GM13976 (cell line): ENCODE results near the gene COL13A1.

Experiments
- DNase-seq: peaks from one replicate; pipeline ENCODE4 v3.0.0; 2012; ENCODE audit warnings: low spot score
- in situ Hi-C: fragments of 300-500 bp; cut with MboI; formaldehyde crosslinking; loops from one replicate; pipeline ENCODE4 v1.12.0; 2022; ENCODE audit warnings: low sequenced_read_pairs, mixed read lengths, inconsistent platforms; ENCODE audit not compliant: unreplicated experiment
- TF ChIP-seq, protein P1 (sequence below): IDR thresholded peaks from 2 replicates; pipeline ENCODE4 v1.5.1; 2012; ENCODE audit warnings: borderline replicate concordance, mild to moderate bottlenecking; ENCODE audit not compliant: insufficient read depth; ENCODE audit errors: extremely low read depth, missing control alignments, control extremely low read depth

The COL13A1 gene

DNA sequence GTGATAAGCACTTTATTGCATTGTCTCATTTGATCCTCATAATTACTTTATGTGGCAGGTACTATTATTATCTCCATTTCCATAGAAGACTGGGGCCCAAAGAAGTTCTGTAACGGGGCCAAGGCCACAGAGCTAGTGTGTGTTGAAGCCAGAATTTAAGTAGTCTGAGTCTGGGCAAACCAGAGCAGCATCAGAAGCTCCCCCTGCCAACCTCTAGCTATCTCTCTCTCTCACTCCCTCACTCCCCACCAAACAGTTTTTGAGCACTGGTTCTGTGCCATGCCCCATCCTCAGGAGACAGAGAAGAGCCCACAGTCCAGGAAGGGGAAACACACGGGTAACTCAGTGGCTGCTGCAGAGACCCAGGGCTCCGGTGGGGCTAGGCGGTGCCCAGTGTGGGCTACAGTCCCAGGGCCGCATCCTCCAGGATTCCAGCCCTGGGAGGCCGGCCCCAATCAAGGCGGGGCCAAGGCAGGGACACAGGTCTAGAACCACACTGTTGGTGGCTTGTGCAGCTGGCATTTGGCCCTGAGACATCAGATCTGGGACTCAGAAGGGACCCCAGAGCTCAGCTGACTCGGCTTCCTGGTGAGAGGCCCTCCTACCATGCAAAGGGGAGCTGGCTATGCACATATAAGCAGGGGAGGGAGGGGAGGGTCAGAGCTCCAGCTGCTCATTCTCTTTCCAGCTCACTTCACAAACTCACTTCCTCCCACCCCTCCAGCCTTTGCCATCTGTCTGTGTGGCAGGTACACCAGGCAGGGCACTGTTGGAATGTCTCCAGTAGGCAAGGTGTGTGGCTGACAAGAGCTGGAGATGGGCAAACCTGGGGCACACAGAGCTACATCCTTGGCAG, 34.4 kb downstream of the COL13A1 start:
- in situ Hi-C loops, result no loop called here
- DNase-seq, result no peak
- TF ChIP-seq, protein P1, sequence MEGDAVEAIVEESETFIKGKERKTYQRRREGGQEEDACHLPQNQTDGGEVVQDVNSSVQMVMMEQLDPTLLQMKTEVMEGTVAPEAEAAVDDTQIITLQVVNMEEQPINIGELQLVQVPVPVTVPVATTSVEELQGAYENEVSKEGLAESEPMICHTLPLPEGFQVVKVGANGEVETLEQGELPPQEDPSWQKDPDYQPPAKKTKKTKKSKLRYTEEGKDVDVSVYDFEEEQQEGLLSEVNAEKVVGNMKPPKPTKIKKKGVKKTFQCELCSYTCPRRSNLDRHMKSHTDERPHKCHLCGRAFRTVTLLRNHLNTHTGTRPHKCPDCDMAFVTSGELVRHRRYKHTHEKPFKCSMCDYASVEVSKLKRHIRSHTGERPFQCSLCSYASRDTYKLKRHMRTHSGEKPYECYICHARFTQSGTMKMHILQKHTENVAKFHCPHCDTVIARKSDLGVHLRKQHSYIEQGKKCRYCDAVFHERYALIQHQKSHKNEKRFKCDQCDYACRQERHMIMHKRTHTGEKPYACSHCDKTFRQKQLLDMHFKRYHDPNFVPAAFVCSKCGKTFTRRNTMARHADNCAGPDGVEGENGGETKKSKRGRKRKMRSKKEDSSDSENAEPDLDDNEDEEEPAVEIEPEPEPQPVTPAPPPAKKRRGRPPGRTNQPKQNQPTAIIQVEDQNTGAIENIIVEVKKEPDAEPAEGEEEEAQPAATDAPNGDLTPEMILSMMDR, result no peak

DNA sequence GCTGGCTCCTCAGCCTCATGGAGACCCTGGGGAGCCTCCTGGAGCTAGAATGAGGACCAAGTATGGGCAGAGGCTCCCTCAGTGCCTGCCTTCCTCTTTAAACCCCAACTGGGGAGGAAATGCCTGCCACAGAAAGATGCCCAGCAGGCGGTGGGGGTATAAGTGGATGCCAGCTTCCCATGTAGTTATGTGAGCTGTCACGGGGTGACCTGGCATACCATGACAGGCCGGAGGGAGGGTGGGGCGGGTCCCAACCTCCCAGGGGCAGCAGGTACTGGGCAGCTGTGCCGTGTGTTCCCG, 35.0 kb downstream of the COL13A1 start:
- in situ Hi-C loops, result no loop called here
- TF ChIP-seq, protein P1, result no peak
- DNase-seq, result no peak

- no peak for DNase-seq
- in situ Hi-C loops, result no loop called here
- TF ChIP-seq, protein P1, result no peak
Observed at GRCh38 chr10:69837261-69837660, 35.6 kb downstream of the COL13A1 start.

DNA sequence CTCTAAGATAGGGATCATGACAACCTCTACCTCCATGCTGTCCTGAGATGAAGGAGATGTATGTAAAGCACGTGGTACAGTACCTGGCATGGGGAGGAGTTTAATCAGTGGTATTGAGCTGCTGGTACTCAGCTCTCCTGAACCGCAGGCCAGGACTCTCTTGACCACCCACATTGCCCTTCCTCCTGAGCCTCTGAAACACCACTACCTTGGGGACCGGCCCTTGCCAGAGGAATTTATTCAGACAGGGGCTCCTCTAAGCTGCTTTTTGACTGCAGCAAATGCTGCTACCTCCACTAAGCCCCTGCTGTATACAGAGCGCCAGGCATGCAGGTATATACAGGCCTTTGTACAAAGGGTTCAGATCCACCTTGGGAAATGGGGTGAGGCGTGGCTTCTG, 36.7 kb downstream of the COL13A1 start:
- TF ChIP-seq, protein P1, result no peak
- in situ Hi-C loops, result no loop called here
- DNase-seq, result no peak

DNA sequence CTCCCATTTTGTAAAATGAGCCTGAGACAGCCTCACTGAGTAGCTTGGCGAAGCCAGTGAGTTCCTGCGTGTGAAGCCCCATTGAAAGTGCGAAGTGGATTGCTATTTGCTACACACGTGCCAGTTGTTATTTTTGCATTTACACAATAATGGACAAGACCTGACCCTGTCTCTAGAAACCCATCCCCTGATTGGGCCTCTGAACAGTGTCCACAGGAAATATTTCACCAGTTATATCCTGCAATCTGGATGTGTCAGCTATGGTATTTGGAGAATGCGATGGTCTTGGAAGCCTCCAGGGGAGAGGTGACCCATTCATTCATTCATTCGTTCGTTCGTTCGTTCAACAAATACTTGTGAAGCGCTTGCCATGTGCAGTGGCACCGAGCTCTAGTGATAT, 37.1 kb downstream of the COL13A1 start:
- TF ChIP-seq, protein P1, result no peak
- in situ Hi-C loops, result no loop called here
- DNase-seq, result no peak

- TF ChIP-seq, protein P1, result no peak
- DNase-seq, result no peak
- in situ Hi-C loops, result no loop called here
Observed at GRCh38 chr10:69839696-69840345, 38.1 kb downstream of the COL13A1 start.
